A673 (cell line): ENCODE results near the gene PATJ. TPM values are rescaled to one million over a fixed set of nuclear protein-coding genes. Genes with fewer than 3 reads are reported as not detected.
"Not testable (repeated sequence)": the region's sequence is repeated elsewhere in the genome, so short reads cannot be mapped to it uniquely, and the experiment has no call there.

Experiments
- BruUV-seq: library from RNA; stranded (reverse); fragments of 400-500 nt; replicated peaks from 2 replicates; lab custom pipeline; 2021; lab: Mats Ljungman, UMichigan
- CTCF ChIA-PET: fragments of 300-600 bp; sonication (Branson Sonifier 250); formaldehyde crosslinking; loops from one replicate; lab custom pipeline; 2022; ENCODE audit warnings: antibody characterized with exemption; lab: Charles Lee
- POLR2A ChIA-PET: fragments of 300-600 bp; sonication (Branson Sonifier 250); formaldehyde crosslinking; loops from one replicate; lab custom pipeline; 2022; ENCODE audit warnings: antibody characterized with exemption; ENCODE audit not compliant: low non-redundant PET; lab: Charles Lee
- DNase-seq: peaks from one replicate; pipeline ENCODE4 v3.0.0-alpha.2; 2015; ENCODE audit warnings: low spot score
- H3K27ac ChIP-seq: fragments of 200-600 bp; sonication (generic); 2 replicates; pipeline ENCODE4 v1.5.1; 2016; ENCODE audit warnings: mixed run types, low read depth, mild to moderate bottlenecking, mixed read lengths, antibody characterized with exemption, low read length; ENCODE audit not compliant: poor library complexity, severe bottlenecking
- H3K27me3 ChIP-seq: fragments of 200-600 bp; sonication (generic); replicated peaks from 2 replicates; pipeline ENCODE4 v1.6.1; 2017; ENCODE audit warnings: mixed run types, low read depth, mild to moderate bottlenecking, mixed read lengths, antibody characterized with exemption, low read length; ENCODE audit not compliant: insufficient read depth, poor library complexity
- H3K36me3 ChIP-seq: fragments of 200-600 bp; sonication (generic); 2 replicates; pipeline ENCODE4 v1.6.1; 2016; ENCODE audit warnings: mixed run types, mild to moderate bottlenecking, mixed read lengths, antibody characterized with exemption, low read length; ENCODE audit not compliant: insufficient read depth, poor library complexity, severe bottlenecking
- H3K4me1 ChIP-seq: fragments of 200-600 bp; sonication (generic); 2 replicates; pipeline ENCODE4 v1.6.1; 2017; ENCODE audit warnings: mixed run types, mild to moderate bottlenecking, mixed read lengths, antibody characterized with exemption, low read length; ENCODE audit not compliant: insufficient read depth, poor library complexity, severe bottlenecking
- H3K4me3 ChIP-seq: fragments of 200-600 bp; sonication (generic); 2 replicates; pipeline ENCODE4 v1.5.1; 2016; ENCODE audit warnings: low read depth, mixed run types, mild to moderate bottlenecking, mixed read lengths, low read length; ENCODE audit not compliant: poor library complexity, severe bottlenecking
- H3K9me3 ChIP-seq: fragments of 200-600 bp; sonication (generic); 2 replicates; pipeline ENCODE4 v1.6.1; 2016; ENCODE audit warnings: mixed run types, low read depth, mild to moderate bottlenecking, mixed read lengths, antibody characterized with exemption, low read length; ENCODE audit not compliant: poor library complexity, severe bottlenecking
- EZH2 ChIP-seq: fragments of 200-600 bp; sonication (generic); IDR thresholded peaks from 2 replicates; pipeline ENCODE4 v1.6.1; 2017; ENCODE audit warnings: borderline replicate concordance, low read depth, mild to moderate bottlenecking, mixed read lengths, antibody characterized with exemption, low read length; ENCODE audit not compliant: poor library complexity, severe bottlenecking
- intact Hi-C: fragments of 100-400 bp; cut with micrococcal nuclease; formaldehyde crosslinking; loops from one replicate; pipeline ENCODE4 v1.10.0; 2022; ENCODE audit not compliant: unreplicated experiment
- total RNA-seq: library from RNA; stranded (reverse); gene quantifications from 2 replicates; pipeline ENCODE4 v1.2.3, GENCODE V29; 2021
- TF ChIP-seq, protein P1 (sequence below): fragments of 300-800, 200-600 bp; sonication (generic); conservative IDR thresholded peaks from 2 replicates; pipeline ENCODE4 v1.5.1; 2017; ENCODE audit warnings: low read depth, mild to moderate bottlenecking, antibody characterized with exemption, low read length, moderate library complexity, mixed read lengths

The PATJ gene
- total RNA-seq, 1 experiment from 2014 or later = 6.6 TPM

DNA sequence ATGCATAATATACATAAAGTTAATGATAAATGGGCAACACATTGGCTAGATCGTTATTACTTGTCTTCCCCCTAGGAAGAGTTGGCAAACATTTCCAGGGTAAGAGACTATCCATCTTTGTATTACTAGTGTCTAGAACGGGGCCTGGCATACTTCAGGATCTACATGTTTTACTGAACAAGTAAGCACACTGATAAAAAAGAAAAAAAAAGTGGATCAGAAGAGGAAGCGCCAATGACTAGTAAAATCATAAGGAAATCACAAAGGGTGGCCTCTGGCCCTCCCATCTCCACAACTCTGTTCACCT is 17.8 kb upstream of the PATJ start:
- peaks cover 8% of the 10 kb centered on the region for H3K4me1 ChIP-seq
- intact Hi-C loops = no loop called here
- peak overlapping the region; percentile 69 for H3K4me3 ChIP-seq
- TF ChIP-seq EZH2 = no peak
- TF ChIP-seq, protein P1, sequence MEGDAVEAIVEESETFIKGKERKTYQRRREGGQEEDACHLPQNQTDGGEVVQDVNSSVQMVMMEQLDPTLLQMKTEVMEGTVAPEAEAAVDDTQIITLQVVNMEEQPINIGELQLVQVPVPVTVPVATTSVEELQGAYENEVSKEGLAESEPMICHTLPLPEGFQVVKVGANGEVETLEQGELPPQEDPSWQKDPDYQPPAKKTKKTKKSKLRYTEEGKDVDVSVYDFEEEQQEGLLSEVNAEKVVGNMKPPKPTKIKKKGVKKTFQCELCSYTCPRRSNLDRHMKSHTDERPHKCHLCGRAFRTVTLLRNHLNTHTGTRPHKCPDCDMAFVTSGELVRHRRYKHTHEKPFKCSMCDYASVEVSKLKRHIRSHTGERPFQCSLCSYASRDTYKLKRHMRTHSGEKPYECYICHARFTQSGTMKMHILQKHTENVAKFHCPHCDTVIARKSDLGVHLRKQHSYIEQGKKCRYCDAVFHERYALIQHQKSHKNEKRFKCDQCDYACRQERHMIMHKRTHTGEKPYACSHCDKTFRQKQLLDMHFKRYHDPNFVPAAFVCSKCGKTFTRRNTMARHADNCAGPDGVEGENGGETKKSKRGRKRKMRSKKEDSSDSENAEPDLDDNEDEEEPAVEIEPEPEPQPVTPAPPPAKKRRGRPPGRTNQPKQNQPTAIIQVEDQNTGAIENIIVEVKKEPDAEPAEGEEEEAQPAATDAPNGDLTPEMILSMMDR = no peak
- H3K27ac ChIP-seq = peak overlapping the region; percentile 81
- ChIA-PET CTCF (no interaction called here), POLR2A (no interaction called here)
- no peaks in the 10 kb centered on the region for H3K36me3 ChIP-seq
- H3K9me3 ChIP-seq = no peaks in the 10 kb centered on the region
- no peaks in the 10 kb centered on the region for H3K27me3 ChIP-seq
- DNase-seq = no peak
- no TSS peak for BruUV-seq

DNA sequence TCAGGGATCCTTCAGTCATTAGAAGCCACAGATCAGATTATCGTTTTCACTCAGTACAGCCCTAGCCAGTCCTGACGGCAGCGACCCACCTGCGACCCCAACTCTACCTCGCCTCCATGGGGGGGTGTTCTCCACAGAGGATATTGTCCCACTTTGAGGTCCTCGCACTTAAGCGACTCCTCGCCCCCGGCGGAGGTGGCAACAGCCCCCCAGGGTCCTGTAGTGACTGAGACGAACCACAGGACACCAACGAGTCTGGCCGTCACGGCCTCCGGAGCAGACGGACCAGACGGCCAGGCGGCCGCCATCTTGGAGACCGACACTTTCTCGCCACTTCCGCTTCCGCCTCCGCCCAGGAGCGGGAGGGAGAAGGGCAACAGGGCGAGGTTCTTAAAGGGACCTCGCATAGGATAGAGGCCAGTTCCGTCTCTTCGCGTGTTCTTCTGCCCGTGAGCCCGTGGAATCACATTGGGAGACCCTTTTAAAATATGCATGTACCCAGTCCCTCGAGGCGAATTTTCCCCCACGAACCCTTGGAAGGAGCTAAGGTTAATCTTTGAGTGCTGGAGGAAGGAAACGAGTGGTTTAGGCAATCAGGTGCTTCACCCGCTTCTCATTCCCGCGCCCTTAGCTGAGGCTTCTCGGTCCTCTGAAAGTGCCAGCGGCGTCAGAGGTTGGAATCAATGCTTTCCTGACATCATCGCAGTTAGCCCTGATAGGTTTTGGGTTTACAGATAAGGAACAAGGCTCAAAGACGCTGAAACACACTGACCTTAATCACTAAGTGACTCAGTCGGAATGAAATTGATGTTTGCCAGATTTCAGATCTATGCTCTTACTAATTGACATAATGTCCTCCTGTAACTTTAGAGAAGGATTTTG is 17.2 kb upstream of the PATJ start, which contains the start of gene TM2D1:
TSS of gene TM2D1 (minus strand) at position 329 of the 882 bp plus-strand sequence. CDS start at position 308, 21 bp downstream.
- Histone ChIP-seq H3K27me3 (no peaks in the 10 kb centered on the region), H3K4me1 (peaks cover 8% of the 10 kb centered on the region), H3K36me3 (no peaks in the 10 kb centered on the region), H3K27ac (peak within 1 kb of the TSS; percentile 81), H3K4me3 (peak within 1 kb of the TSS; percentile 69), H3K9me3 (no peaks in the 10 kb centered on the region)
- TSS peak; percentile 90 for BruUV-seq
- POLR2A ChIA-PET = no interaction called here
- intact Hi-C loops = no loop called here
- DNase-seq = peak; percentile 96
- TF ChIP-seq, protein P1 = no peak
- TF ChIP-seq EZH2 = no peak
- CTCF ChIA-PET = no interaction called here

DNA sequence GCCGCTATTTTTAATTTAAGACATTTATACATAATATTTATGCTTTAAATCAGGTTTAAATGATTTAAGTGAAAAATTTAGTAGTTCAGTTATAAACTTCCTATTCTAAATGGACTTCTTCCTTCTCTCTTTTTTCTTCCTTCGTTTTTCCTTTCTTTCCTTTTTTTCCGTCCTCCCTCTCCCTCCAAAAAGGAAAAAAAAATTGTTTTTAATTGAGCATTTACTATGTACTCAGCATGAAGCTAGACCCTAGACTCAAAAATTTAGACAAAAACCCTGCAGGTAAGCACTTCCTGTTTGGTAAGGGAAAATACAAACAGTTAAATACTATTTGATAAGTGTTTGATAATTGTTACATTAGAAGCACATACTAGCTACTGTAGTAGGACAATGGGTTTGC is 14.7 kb upstream of the PATJ start:
- H3K36me3 ChIP-seq = no peaks in the 10 kb centered on the region
- intact Hi-C loops = no loop called here
- TF ChIP-seq EZH2 = no peak
- no peak overlapping the region for H3K27ac ChIP-seq
- peaks cover 8% of the 10 kb centered on the region for H3K4me1 ChIP-seq
- no peak overlapping the region for H3K4me3 ChIP-seq
- H3K27me3 ChIP-seq = no peaks in the 10 kb centered on the region
- ChIA-PET POLR2A (no interaction called here), CTCF (no interaction called here)
- H3K9me3 ChIP-seq = no peaks in the 10 kb centered on the region
- DNase-seq = no peak
- BruUV-seq = no TSS peak

DNA sequence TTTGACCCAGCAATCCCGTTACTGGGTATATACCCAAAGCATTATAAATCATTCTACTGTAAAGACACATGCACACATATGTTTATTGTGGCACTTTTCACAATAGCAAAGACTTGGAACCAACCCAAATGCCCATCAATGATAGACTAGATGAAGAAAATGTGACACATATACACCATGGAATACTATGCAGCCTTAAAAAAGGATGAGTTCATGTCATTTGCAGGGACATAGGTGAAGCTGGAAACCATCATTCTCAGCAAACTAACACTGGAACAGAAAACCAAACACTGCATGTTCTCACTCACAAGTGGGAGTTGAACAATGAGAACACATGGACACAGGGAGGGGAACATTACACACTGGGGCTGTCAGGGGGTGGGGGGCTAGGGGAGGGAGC is 11.6 kb upstream of the PATJ start:
- H3K27ac ChIP-seq, BruUV-seq, H3K9me3 ChIP-seq, H3K36me3 ChIP-seq, POLR2A ChIA-PET, H3K4me1 ChIP-seq, H3K4me3 ChIP-seq, intact Hi-C loops, CTCF ChIA-PET, DNase-seq, H3K27me3 ChIP-seq: not testable (repeated sequence)
